MCF 10A (cell line): Measurements from ENCODE around the gene GRN. TPM values are rescaled to one million over a fixed set of nuclear protein-coding genes. Genes with fewer than 3 reads are reported as not detected.
"Not testable (repeated sequence)": the region's sequence is repeated elsewhere in the genome, so short reads cannot be mapped to it uniquely, and the experiment has no call there.

ENCODE experiments used
- BruUV-seq: library from RNA; stranded (reverse); fragments of 400-500 nt; replicated peaks from 2 replicates; lab custom pipeline; 2021; lab: Mats Ljungman, UMichigan
- CTCF ChIA-PET: fragments of 300-600 bp; sonication (Branson Sonifier 250); formaldehyde crosslinking; extraction: SDS; loops from one replicate; lab custom pipeline; 2021; ENCODE audit warnings: antibody characterized with exemption, inconsistent platforms; lab: Yijun Ruan, JAX
- POLR2A ChIA-PET: fragments of 300-600, 350-650 bp; sonication (Branson Sonifier 250); formaldehyde crosslinking; extraction: SDS; loops from one replicate; lab custom pipeline; 2020; ENCODE audit warnings: antibody characterized with exemption, inconsistent platforms; lab: Yijun Ruan, JAX
- DNase-seq: peaks from one replicate; pipeline ENCODE4 v3.0.0-alpha.2; 2018; ENCODE audit not compliant: unreplicated experiment
- H3K27ac Mint-ChIP-seq: one replicate; pipeline ENCODE4 v1.8.0; 2022; ENCODE audit warnings: mild to moderate bottlenecking, low read depth, mixed read lengths; ENCODE audit not compliant: unreplicated experiment
- H3K27me3 Mint-ChIP-seq: one replicate; pipeline ENCODE4 v1.8.0; 2022; ENCODE audit warnings: mixed read lengths; ENCODE audit not compliant: insufficient read depth, unreplicated experiment
- H3K36me3 Mint-ChIP-seq: one replicate; pipeline ENCODE4 v1.8.0; 2022; ENCODE audit warnings: mild to moderate bottlenecking, moderate library complexity, mixed read lengths; ENCODE audit not compliant: insufficient read depth, unreplicated experiment
- H3K4me1 Mint-ChIP-seq: one replicate; pipeline ENCODE4 v1.8.0; 2022; ENCODE audit warnings: mixed read lengths; ENCODE audit not compliant: insufficient read depth, unreplicated experiment
- H3K4me3 Mint-ChIP-seq: one replicate; pipeline ENCODE4 v1.8.0; 2022; ENCODE audit warnings: mild to moderate bottlenecking, moderate library complexity, mixed read lengths; ENCODE audit not compliant: unreplicated experiment
- H3K9me3 Mint-ChIP-seq: one replicate; pipeline ENCODE4 v1.8.0; 2022; ENCODE audit warnings: mixed read lengths; ENCODE audit not compliant: unreplicated experiment
- intact Hi-C: fragments of 100-400 bp; cut with micrococcal nuclease; formaldehyde crosslinking; loops from 2 replicates; pipeline ENCODE4 v1.14.1; 2022
- total RNA-seq: library from RNA; stranded (reverse); gene quantifications from 2 replicates; pipeline ENCODE4 v1.2.3, GENCODE V29; 2022
- TF ChIP-seq, protein P1 (sequence below): fragments of 200-600 bp; IDR thresholded peaks from one replicate; pipeline ENCODE4 v1.8.0; 2022; ENCODE audit warnings: antibody characterized with exemption, mild to moderate bottlenecking; ENCODE audit not compliant: unreplicated experiment

Gene GRN
- total RNA-seq, 1 experiment from 2014 or later = 143 TPM

DNA sequence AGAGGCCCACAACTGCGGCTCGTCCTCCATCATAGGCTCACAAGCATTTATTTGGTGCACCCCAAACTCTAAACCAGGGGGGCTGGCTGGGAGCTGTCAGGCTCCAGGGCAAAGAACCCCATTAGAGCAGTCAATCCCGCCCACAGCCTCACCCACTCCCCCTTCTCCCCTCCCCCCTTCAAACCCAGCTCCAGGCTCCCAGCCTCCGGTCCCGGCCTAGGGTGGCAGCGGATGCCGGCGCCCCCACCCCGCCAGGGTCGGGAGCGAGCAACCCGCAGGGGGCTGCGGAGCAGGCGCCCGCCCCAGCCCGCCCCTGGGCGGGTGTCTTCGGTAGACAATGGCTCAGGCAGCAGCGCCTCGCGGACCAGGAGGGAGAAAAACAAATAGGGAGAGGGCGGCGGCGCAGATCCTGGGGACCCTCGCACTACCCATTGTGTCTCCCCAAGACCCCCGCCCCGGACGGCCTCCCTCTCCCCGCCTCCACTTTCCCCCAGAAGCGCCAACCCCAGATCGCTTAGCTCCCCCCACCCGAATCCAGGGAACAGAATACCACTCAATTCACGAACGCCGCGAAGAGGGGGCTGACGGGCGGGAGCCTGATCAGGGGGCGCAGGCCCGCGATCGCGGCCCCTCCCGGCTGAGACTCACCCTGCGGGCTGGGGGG lies 18.0 kb downstream of the GRN start:
- intact Hi-C loops = no loop called here

DNA sequence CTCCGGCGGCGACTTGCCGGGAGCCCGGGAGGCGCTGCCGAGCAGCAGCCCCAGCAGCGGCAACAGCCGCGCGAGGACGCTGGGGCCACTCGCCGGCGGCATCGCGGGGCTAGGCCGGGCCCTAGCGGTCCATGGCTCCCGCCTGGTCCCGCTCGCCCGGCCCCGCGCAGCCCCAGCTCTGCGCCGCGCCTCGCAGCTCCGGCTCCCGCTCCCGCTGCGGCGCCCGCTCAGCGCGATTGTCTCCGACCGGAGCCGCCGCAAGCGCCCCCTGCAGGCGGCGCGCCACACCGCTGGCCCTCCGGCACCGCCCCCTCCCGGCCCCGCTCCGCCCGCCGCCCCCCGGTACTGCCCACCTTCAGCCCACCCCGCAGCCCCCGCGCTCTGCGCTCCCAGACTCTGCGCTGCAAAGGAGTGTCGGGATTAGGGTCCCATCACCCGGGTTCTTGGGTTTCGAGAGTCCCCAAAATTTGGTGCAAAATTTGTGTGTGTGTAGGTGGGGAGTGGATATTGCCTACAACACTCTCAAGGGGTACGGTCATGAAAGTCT lies 18.6 kb downstream of the GRN start, which contains the start of gene FAM171A2:
Gene FAM171A2, minus strand, starts transcription at position 241 of the 547 bp plus-strand sequence. Its CDS starts 139 bp downstream, at position 102.
- BruUV-seq = no TSS peak
- Mint-ChIP-seq H3K9me3 (no peaks in the 10 kb centered on the region), H3K4me3 (peak within 1 kb of the TSS; percentile 70), H3K36me3 (peaks cover 6% of the 10 kb centered on the region), H3K27me3 (peaks cover 37% of the 10 kb centered on the region), H3K4me1 (no peaks in the 10 kb centered on the region), H3K27ac (no peak within 1 kb of the TSS)
- peak; percentile 39 for DNase-seq
- intact Hi-C loops = no loop called here
- ChIA-PET CTCF (interaction anchor here (0.5 to 2.1 kb wide), 15 partner anchors 10 to 252 kb away, joined by 3 to 8 read pairs (median 3); partner anchors contain the start of genes ASB16 and FZD2), POLR2A (interaction anchor here (0.7 to 1.7 kb wide), 3 partner anchors 19 to 178 kb away, joined by 5 to 9 read pairs (median 8); partner anchors contain the start of genes GRN and TMUB2)
- TF ChIP-seq, protein P1, sequence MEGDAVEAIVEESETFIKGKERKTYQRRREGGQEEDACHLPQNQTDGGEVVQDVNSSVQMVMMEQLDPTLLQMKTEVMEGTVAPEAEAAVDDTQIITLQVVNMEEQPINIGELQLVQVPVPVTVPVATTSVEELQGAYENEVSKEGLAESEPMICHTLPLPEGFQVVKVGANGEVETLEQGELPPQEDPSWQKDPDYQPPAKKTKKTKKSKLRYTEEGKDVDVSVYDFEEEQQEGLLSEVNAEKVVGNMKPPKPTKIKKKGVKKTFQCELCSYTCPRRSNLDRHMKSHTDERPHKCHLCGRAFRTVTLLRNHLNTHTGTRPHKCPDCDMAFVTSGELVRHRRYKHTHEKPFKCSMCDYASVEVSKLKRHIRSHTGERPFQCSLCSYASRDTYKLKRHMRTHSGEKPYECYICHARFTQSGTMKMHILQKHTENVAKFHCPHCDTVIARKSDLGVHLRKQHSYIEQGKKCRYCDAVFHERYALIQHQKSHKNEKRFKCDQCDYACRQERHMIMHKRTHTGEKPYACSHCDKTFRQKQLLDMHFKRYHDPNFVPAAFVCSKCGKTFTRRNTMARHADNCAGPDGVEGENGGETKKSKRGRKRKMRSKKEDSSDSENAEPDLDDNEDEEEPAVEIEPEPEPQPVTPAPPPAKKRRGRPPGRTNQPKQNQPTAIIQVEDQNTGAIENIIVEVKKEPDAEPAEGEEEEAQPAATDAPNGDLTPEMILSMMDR = peak; percentile 83

More for the DNA sequence above, 18.0 kb downstream of the GRN start:
- TF ChIP-seq, protein P1 = no peak
- no peaks in the 10 kb centered on the region for H3K9me3 Mint-ChIP-seq
- H3K27me3 Mint-ChIP-seq = peaks cover 35% of the 10 kb centered on the region
- no peak for DNase-seq
- H3K36me3 Mint-ChIP-seq = peaks cover 6% of the 10 kb centered on the region
- no peaks in the 10 kb centered on the region for H3K4me1 Mint-ChIP-seq
- H3K27ac Mint-ChIP-seq = no peak overlapping the region
- CTCF ChIA-PET = interaction anchor here (0.5 to 2.1 kb wide), 20 partner anchors 9 to 1237 kb away, joined by 3 to 8 read pairs (median 3); partner anchors contain the start of genes ASB16 and FZD2
- POLR2A ChIA-PET = interaction anchor here (0.7 to 1.7 kb wide), 4 partner anchors 19 to 177 kb away, joined by 4 to 9 read pairs (median 6); partner anchors contain the start of genes GRN and TMUB2
- BruUV-seq = no TSS peak
- peak overlapping the region; percentile 70 for H3K4me3 Mint-ChIP-seq

DNA sequence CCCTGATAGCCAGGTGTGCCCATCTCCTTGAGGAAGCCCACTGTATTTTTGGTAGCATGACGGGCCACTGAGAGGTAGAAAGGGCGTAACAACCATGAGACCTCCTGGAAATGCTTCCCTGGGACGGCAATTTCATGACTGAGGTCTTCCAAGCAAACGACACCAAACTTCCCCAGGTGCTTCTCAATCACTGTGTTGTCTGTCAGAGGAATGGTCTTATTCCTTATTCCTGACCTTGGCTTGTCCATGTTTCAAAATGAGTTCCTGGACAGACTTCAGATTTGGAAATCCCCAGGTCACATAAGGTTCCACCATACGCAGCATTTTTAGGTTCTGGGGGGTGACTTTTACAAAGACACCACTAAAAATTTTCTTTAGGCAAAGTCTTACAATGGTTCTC lies 19.9 kb downstream of the GRN start:
- intact Hi-C loops, BruUV-seq, H3K4me3 Mint-ChIP-seq, H3K27ac Mint-ChIP-seq, POLR2A ChIA-PET, DNase-seq, H3K4me1 Mint-ChIP-seq, H3K36me3 Mint-ChIP-seq, H3K9me3 Mint-ChIP-seq: not testable (repeated sequence)
- CTCF ChIA-PET = interaction anchor here (0.6 to 1.1 kb wide), 5 partner anchors 30 to 297 kb away, joined by 3 to 4 read pairs (median 3); no protein-coding TSS in a partner anchor
- peaks cover 37% of the 10 kb centered on the region for H3K27me3 Mint-ChIP-seq

DNA sequence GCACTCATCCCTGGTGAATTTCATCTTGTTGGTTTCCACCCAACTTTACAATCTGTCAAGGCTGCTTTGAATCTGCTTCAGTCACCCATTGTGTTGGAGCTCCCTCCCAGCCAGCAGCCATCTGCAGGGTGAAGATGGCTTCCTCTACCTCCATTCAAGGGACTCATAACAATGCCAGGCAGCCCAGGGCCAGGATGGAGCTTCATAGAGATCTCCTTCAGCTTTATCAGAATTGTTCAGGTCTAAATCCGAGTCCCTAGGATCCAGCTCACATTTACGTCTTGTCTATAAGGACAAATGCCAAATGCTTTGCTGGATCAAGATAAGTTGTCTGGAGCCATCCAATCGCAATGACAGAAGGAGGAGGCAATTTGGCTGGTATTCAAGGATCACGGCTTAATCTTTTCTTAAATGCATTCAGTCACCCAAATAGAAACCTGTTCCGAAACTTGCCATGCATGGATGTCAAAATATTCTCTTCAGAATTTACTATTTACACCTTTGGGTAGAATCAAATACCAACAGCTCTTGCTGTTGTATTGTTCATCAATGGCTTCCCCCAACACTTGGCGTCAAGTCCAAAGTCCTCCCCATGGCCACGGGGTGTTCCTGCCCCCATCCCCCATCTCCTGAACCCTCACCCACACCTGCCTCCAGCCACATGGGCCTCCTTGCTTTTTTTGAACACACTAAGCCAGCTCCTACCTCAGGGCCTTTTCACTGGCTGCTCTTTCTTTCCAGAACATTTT lies 22.3 kb downstream of the GRN start:
- H3K4me3 Mint-ChIP-seq = no peak overlapping the region
- H3K9me3 Mint-ChIP-seq = no peaks in the 10 kb centered on the region
- POLR2A ChIA-PET = no interaction called here
- H3K27me3 Mint-ChIP-seq = peaks cover 37% of the 10 kb centered on the region
- DNase-seq = no peak
- no TSS peak for BruUV-seq
- CTCF ChIA-PET = interaction anchor here (0.6 to 1.1 kb wide), 3 partner anchors 22 to 220 kb away, joined by 3 to 4 read pairs (median 4); partner anchors contain the start of gene ITGA2B
- no peaks in the 10 kb centered on the region for H3K4me1 Mint-ChIP-seq
- H3K36me3 Mint-ChIP-seq = peaks cover 6% of the 10 kb centered on the region
- H3K27ac Mint-ChIP-seq = no peak overlapping the region
- intact Hi-C loops = no loop called here
- TF ChIP-seq, protein P1 = no peak

DNA sequence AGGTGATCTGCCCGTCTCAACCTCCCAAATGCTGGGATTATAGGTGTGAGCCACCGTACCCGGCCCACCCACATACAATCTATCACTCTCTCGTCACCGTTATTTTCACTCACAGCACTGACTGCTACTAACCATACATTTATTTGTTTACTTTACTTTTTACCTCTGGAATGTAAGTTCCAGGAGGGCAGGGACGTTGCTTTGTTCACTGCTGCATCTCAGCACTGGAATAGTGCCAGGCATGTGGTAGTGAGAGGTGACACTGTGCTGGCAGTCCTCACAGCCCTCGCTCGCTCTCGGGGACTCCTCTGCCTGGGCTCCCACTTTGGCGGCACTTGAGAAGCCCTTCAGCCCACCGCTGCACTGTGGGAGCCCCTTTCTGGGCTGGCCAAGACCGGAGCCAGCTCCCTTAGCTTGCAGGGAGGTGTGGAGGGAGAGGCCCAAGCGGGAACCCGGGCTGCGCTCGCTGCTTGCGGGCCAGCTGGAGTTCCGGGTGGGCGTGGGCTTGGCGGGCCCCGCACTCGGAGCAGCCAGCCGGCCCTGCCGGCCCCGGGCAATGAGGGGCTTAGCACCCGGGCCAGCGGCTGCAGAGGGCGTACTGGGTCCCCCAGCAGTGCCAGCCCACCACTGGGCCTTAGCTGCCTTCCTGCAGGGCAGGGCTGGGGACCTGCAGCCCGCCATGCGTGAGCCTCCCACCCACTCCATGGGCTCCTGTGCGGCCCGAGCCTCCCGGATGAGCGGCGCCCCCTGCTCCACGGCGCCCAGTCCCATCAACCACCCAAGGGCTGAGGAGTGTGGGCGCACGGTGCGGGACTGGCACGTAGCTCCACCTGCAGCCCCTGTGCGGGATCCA lies 23.5 kb downstream of the GRN start:
- CTCF ChIA-PET = interaction anchor here (0.6 to 1.1 kb wide), 4 partner anchors 34 to 219 kb away, joined by 3 to 4 read pairs (median 4); no protein-coding TSS in a partner anchor
- intact Hi-C loops, H3K27ac Mint-ChIP-seq, H3K9me3 Mint-ChIP-seq, H3K36me3 Mint-ChIP-seq, H3K4me3 Mint-ChIP-seq, DNase-seq, H3K4me1 Mint-ChIP-seq, POLR2A ChIA-PET, BruUV-seq: not testable (repeated sequence)
- peaks cover 37% of the 10 kb centered on the region for H3K27me3 Mint-ChIP-seq
